Thyroid gland (tissue), 4 donors: ENCODE measurements around the gene PASK. TPM values are rescaled to one million over a fixed set of nuclear protein-coding genes. Genes with fewer than 3 reads are reported as not detected.

Experiments
- DNase-seq, 2 donors: peaks; one replicate each; pipeline ENCODE4 v3.0.0-alpha.2; 2019
- H3K27ac ChIP-seq, 3 donors: fragments of 200-600 bp; sonication (generic); 1 replicate in 2 of 3; 2 replicates in 1 of 3; pipeline ENCODE4 v1.5.1; 2016 to 2019; ENCODE audit warnings: mild to moderate bottlenecking in 1 of 3, moderate library complexity in 1 of 3
- H3K27me3 ChIP-seq: fragments of 200-600 bp; sonication (generic); one replicate; pipeline ENCODE4 v1.5.1; 2019
- H3K36me3 ChIP-seq, 2 donors: fragments of 200-600 bp; sonication (generic); one replicate each; pipeline ENCODE4 v1.5.1; 2016 to 2019
- H3K4me1 ChIP-seq, 2 donors: fragments of 200-600 bp; sonication (generic); one replicate each; pipeline ENCODE4 v1.5.1; 2017 to 2019
- H3K4me3 ChIP-seq, 3 donors: fragments of 200-600 bp; sonication (generic); replicated peaks in 1 of 3; 1 replicate in 2 of 3; 2 replicates in 1 of 3; pipeline ENCODE4 v1.5.1; 2016; ENCODE audit warnings: mild to moderate bottlenecking in 1 of 3
- H3K9me3 ChIP-seq: fragments of 200-600 bp; sonication (generic); one replicate; pipeline ENCODE4 v1.5.1; 2017
- POLR2A ChIP-seq, 2 donors: fragments of 450-650 bp; IDR thresholded peaks; one replicate each; pipeline ENCODE4 v1.6.1; 2017; ENCODE audit warnings: antibody characterized with exemption in 2 of 2, mild to moderate bottlenecking in 2 of 2, moderate library complexity in 1 of 2
- WGBS, 2 donors: methylation state at CpG; one replicate each; pipeline ENCODE4 v1.1.5; 2017; 5-methylcytosine and 5-hydroxymethylcytosine counted together
- intact Hi-C: fragments of 100-400 bp; cut with DNase I; formaldehyde crosslinking; loops from one replicate; pipeline ENCODE4 v1.15.1; 2023
- total RNA-seq, 4 donors: library from RNA; depleted of rRNA; stranded (reverse); fragments of >200 nt; gene quantifications; one replicate each; pipeline ENCODE4 v1.2.3, GENCODE V29; 2016
- TF ChIP-seq, protein P1 (sequence below), 6 experiments: fragments of 200-600 bp in 3 of 6; fragments of 450-650 bp in 3 of 6; sonication (generic) in 3 of 6; IDR thresholded peaks; one replicate each; pipeline ENCODE4 v1.5.1; 2016 to 2019; ENCODE audit warnings: antibody characterized with exemption in 6 of 6, mild to moderate bottlenecking in 2 of 6, inconsistent platforms in 1 of 6, moderate library complexity in 1 of 6

PASK gene
- total RNA-seq, 4 donors from 2014 or later, result 7.0 to 29.4 (median 20.8) TPM

GRCh38 chr2:241158546-241158900, 9.3 kb upstream of the PASK start:
- 95 to 97% methylated on average over 8 of the region's 8 CpGs for WGBS, 2 donors
- Histone ChIP-seq H3K36me3 (peaks cover 14 to 17% of the 10 kb centered on the region in 2 donors), H3K4me1 (peaks cover 17 to 23% of the 10 kb centered on the region in 2 donors), H3K9me3 (no peaks in the 10 kb centered on the region), H3K27ac (no peak overlapping the region), H3K4me3 (no peak overlapping the region), H3K27me3 (no peaks in the 10 kb centered on the region)
- DNase-seq, result no peak
- intact Hi-C loops, result loop anchor here (10.0 kb wide), 1 partner anchor 164 kb away; the partner anchor contains the start of gene SNED1
- TF ChIP-seq, protein P1, sequence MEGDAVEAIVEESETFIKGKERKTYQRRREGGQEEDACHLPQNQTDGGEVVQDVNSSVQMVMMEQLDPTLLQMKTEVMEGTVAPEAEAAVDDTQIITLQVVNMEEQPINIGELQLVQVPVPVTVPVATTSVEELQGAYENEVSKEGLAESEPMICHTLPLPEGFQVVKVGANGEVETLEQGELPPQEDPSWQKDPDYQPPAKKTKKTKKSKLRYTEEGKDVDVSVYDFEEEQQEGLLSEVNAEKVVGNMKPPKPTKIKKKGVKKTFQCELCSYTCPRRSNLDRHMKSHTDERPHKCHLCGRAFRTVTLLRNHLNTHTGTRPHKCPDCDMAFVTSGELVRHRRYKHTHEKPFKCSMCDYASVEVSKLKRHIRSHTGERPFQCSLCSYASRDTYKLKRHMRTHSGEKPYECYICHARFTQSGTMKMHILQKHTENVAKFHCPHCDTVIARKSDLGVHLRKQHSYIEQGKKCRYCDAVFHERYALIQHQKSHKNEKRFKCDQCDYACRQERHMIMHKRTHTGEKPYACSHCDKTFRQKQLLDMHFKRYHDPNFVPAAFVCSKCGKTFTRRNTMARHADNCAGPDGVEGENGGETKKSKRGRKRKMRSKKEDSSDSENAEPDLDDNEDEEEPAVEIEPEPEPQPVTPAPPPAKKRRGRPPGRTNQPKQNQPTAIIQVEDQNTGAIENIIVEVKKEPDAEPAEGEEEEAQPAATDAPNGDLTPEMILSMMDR (IDR thresholded peaks at IDR 0.05), result no peak
- TF ChIP-seq POLR2A (IDR thresholded peaks at IDR 0.05), result no peak

- H3K27me3 ChIP-seq, result no peaks in the 10 kb centered on the region
- no peak for TF ChIP-seq POLR2A (IDR thresholded peaks at IDR 0.05)
- TF ChIP-seq, protein P1 (IDR thresholded peaks at IDR 0.05), result no peak
- H3K9me3 ChIP-seq, result no peaks in the 10 kb centered on the region
- peaks cover 14 to 16% of the 10 kb centered on the region in 2 donors for H3K36me3 ChIP-seq
- peaks cover 14 to 18% of the 10 kb centered on the region in 2 donors for H3K4me1 ChIP-seq
- 94 to 96% methylated on average over 9 of the region's 9 CpGs for WGBS, 2 donors
- H3K4me3 ChIP-seq, result no peak overlapping the region
- intact Hi-C loops, result loop anchor here (10.0 kb wide), 1 partner anchor 163 kb away; the partner anchor contains the start of gene SNED1
- H3K27ac ChIP-seq, result no peak overlapping the region
- no peak for DNase-seq
Observed at GRCh38 chr2:241157841-241158545, 8.7 kb upstream of the PASK start.

- WGBS, 2 donors, result 69 to 74% methylated on average over 5 of the region's 5 CpGs
- H3K27me3 ChIP-seq, result no peaks in the 10 kb centered on the region
- H3K4me1 ChIP-seq, result peaks cover 4 to 8% of the 10 kb centered on the region in 2 donors
- no peak for TF ChIP-seq POLR2A (IDR thresholded peaks at IDR 0.05)
- TF ChIP-seq, protein P1 (IDR thresholded peaks at IDR 0.05), result no peak
- DNase-seq, result no peak
- H3K36me3 ChIP-seq, result peaks cover 14 to 16% of the 10 kb centered on the region in 2 donors
- intact Hi-C loops, result loop anchor here (10.0 kb wide), 1 partner anchor 162 kb away; the partner anchor contains the start of gene SNED1
- no peaks in the 10 kb centered on the region for H3K9me3 ChIP-seq
- no peak overlapping the region for H3K27ac ChIP-seq
- H3K4me3 ChIP-seq, result no peak overlapping the region
Observed at GRCh38 chr2:241156971-241157441, 7.7 kb upstream of the PASK start.

- Histone ChIP-seq H3K27ac (no peak overlapping the region), H3K9me3 (no peaks in the 10 kb centered on the region), H3K4me3 (no peak overlapping the region), H3K27me3 (no peaks in the 10 kb centered on the region), H3K36me3 (peaks cover 14 to 16% of the 10 kb centered on the region in 2 donors), H3K4me1 (peaks cover 3 to 5% of the 10 kb centered on the region in 2 donors)
- 73 to 85% methylated on average over 1 of the region's 1 CpG for WGBS, 2 donors
- DNase-seq, result no peak
- intact Hi-C loops, result loop anchor here (10.0 kb wide), 1 partner anchor 161 kb away; the partner anchor contains the start of gene SNED1
- TF ChIP-seq POLR2A (IDR thresholded peaks at IDR 0.05), result no peak
- TF ChIP-seq, protein P1 (IDR thresholded peaks at IDR 0.05), result no peak
Observed at GRCh38 chr2:241155936-241156335, 6.7 kb upstream of the PASK start.

- no peak for DNase-seq
- Histone ChIP-seq H3K27me3 (no peaks in the 10 kb centered on the region), H3K4me1 (peaks cover 4 to 5% of the 10 kb centered on the region in 2 donors), H3K27ac (no peak overlapping the region), H3K36me3 (peaks cover 13 to 14% of the 10 kb centered on the region in 2 donors), H3K9me3 (no peaks in the 10 kb centered on the region), H3K4me3 (no peak overlapping the region)
- intact Hi-C loops, result loop anchor here (10.0 kb wide), 1 partner anchor 160 kb away; the partner anchor contains the start of gene SNED1
- TF ChIP-seq POLR2A (IDR thresholded peaks at IDR 0.05), result no peak
- TF ChIP-seq, protein P1 (IDR thresholded peaks at IDR 0.05), result no peak
- WGBS, 2 donors, result 93% methylated on average over 4 of the region's 4 CpGs
Observed at GRCh38 chr2:241154915-241155314, 5.6 kb upstream of the PASK start.
